ENCODE measurements around the gene NABP2.

DNA sequence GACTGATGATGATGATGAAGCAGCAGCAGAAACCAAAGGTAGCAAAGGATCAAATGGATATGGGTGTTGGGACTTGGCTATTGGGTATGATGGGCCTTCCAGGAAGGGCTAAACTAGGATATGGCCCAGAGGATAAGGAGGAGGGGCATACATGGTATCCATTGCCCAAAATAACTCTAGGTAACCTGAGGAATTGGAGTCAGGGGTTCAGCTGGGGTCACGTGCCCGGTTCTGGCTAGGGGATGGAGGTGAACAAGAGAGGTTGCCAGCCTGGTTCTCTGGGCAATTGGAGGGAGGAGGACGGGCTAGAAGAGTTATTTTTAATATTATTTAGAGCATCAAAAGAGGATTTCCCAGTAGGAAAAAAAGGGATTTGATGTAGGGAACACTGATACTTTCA lies 36.8 kb downstream of the NABP2 start:
- TF ChIP-seq, protein P1, sequence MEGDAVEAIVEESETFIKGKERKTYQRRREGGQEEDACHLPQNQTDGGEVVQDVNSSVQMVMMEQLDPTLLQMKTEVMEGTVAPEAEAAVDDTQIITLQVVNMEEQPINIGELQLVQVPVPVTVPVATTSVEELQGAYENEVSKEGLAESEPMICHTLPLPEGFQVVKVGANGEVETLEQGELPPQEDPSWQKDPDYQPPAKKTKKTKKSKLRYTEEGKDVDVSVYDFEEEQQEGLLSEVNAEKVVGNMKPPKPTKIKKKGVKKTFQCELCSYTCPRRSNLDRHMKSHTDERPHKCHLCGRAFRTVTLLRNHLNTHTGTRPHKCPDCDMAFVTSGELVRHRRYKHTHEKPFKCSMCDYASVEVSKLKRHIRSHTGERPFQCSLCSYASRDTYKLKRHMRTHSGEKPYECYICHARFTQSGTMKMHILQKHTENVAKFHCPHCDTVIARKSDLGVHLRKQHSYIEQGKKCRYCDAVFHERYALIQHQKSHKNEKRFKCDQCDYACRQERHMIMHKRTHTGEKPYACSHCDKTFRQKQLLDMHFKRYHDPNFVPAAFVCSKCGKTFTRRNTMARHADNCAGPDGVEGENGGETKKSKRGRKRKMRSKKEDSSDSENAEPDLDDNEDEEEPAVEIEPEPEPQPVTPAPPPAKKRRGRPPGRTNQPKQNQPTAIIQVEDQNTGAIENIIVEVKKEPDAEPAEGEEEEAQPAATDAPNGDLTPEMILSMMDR (IDR thresholded peaks at IDR 0.05): no peak
- no peak for TF ChIP-seq POLR2A (IDR thresholded peaks at IDR 0.05)
